H9 (cell line): ENCODE data around the gene SCNN1B. TPM values are rescaled to one million over a fixed set of nuclear protein-coding genes. Genes with fewer than 3 reads are reported as not detected.

Experiments used
- DNase-seq: peaks from one replicate; pipeline ENCODE4 v3.0.0-alpha.2; 2017
- H2AFZ ChIP-seq: one replicate; pipeline ENCODE4 v1.6.1; 2013; ENCODE audit warnings: mild to moderate bottlenecking, low read length, control low read depth, moderate library complexity
- H2AK5ac ChIP-seq: 2 replicates; pipeline ENCODE4 v1.6.1; 2013; ENCODE audit warnings: low read length, control low read depth, mixed read lengths; ENCODE audit not compliant: insufficient read length
- H2BK120ac ChIP-seq: one replicate; pipeline ENCODE4 v1.6.1; 2013; ENCODE audit warnings: low read depth, mild to moderate bottlenecking, low read length, control low read depth, inconsistent platforms; ENCODE audit not compliant: poor library complexity, severe bottlenecking
- H2BK12ac ChIP-seq: 2 replicates; pipeline ENCODE4 v1.6.1; 2013; ENCODE audit warnings: low read length, control low read depth, mixed read lengths, low read depth; ENCODE audit not compliant: insufficient read length
- H2BK15ac ChIP-seq: 2 replicates; pipeline ENCODE4 v1.6.1; 2013; ENCODE audit warnings: low read depth, low read length, control low read depth
- H2BK20ac ChIP-seq: one replicate; pipeline ENCODE4 v1.6.1; 2013; ENCODE audit warnings: low read depth, mild to moderate bottlenecking, low read length, control low read depth, inconsistent platforms; ENCODE audit not compliant: poor library complexity, severe bottlenecking
- H2BK5ac ChIP-seq: 2 replicates; pipeline ENCODE4 v1.6.1; 2013; ENCODE audit warnings: low read length, control low read depth, mixed read lengths; ENCODE audit not compliant: insufficient read length
- H3K14ac ChIP-seq: 2 replicates; pipeline ENCODE4 v1.6.1; 2013; ENCODE audit warnings: low read length, control low read depth; ENCODE audit not compliant: insufficient read depth
- H3K18ac ChIP-seq: 2 replicates; pipeline ENCODE4 v1.6.1; 2013; ENCODE audit warnings: low read depth, mild to moderate bottlenecking, mixed read lengths, low read length, control low read depth; ENCODE audit not compliant: insufficient read length
- H3K23ac ChIP-seq: 2 replicates; pipeline ENCODE4 v1.6.1; 2013; ENCODE audit warnings: low read length, control low read depth, mixed read lengths, low read depth; ENCODE audit not compliant: insufficient read length
- H3K23me2 ChIP-seq: 2 replicates; pipeline ENCODE4 v1.6.1; 2013; ENCODE audit warnings: low read depth, mild to moderate bottlenecking, mixed read lengths, low read length, control low read depth; ENCODE audit not compliant: insufficient read length, poor library complexity, severe bottlenecking
- H3K27ac ChIP-seq: 2 replicates; pipeline ENCODE4 v1.5.1; 2013; ENCODE audit warnings: low read length, control low read depth, mixed read lengths, low read depth; ENCODE audit not compliant: insufficient read length
- H3K27me3 ChIP-seq: 2 replicates; pipeline ENCODE4 v1.6.1; 2013; ENCODE audit warnings: low read length, control low read depth, inconsistent platforms; ENCODE audit not compliant: insufficient read depth
- H3K4ac ChIP-seq: 2 replicates; pipeline ENCODE4 v1.6.1; 2013; ENCODE audit warnings: low read depth, mild to moderate bottlenecking, control low read depth, inconsistent platforms, low read length, moderate library complexity
- H3K4me1 ChIP-seq: 2 replicates; pipeline ENCODE4 v1.6.1; 2013; ENCODE audit warnings: low read length, control low read depth, inconsistent platforms; ENCODE audit not compliant: insufficient read depth
- H3K4me2 ChIP-seq: 2 replicates; pipeline ENCODE4 v1.6.1; 2013; ENCODE audit warnings: low read length, control low read depth, mixed read lengths; ENCODE audit not compliant: insufficient read length, insufficient read depth
- H3K56ac ChIP-seq: 2 replicates; pipeline ENCODE4 v1.6.1; 2013; ENCODE audit warnings: low read depth, mild to moderate bottlenecking, mixed read lengths, low read length, control low read depth; ENCODE audit not compliant: insufficient read length
- H3K79me1 ChIP-seq: 2 replicates; pipeline ENCODE4 v1.6.1; 2013; ENCODE audit warnings: low read depth, mild to moderate bottlenecking, moderate library complexity, low read length, control low read depth, inconsistent platforms; ENCODE audit not compliant: insufficient read depth, poor library complexity, severe bottlenecking
- H3K79me2 ChIP-seq: 2 replicates; pipeline ENCODE4 v1.6.1; 2013; ENCODE audit warnings: low read length, control low read depth, inconsistent platforms; ENCODE audit not compliant: insufficient read depth
- H3K9ac ChIP-seq: 2 replicates; pipeline ENCODE4 v1.6.1; 2013; ENCODE audit warnings: low read length, control low read depth, mixed read lengths; ENCODE audit not compliant: insufficient read length; ENCODE audit errors: extremely low read depth
- H3K9me3 ChIP-seq: one replicate; pipeline ENCODE4 v1.6.1; 2013; ENCODE audit warnings: low read depth, low read length, inconsistent platforms; ENCODE audit not compliant: control insufficient read depth
- H3T11ph ChIP-seq: one replicate; pipeline ENCODE4 v1.6.1; 2013; ENCODE audit warnings: mild to moderate bottlenecking, low read length, control low read depth, inconsistent platforms
- H4K20me1 ChIP-seq: one replicate; pipeline ENCODE4 v1.6.1; 2013; ENCODE audit not compliant: control insufficient read depth, insufficient read length, insufficient read depth
- H4K5ac ChIP-seq: 2 replicates; pipeline ENCODE4 v1.6.1; 2013; ENCODE audit warnings: low read depth, mild to moderate bottlenecking, mixed read lengths, low read length, control low read depth; ENCODE audit not compliant: insufficient read length
- H4K8ac ChIP-seq: replicated peaks from 2 replicates; pipeline ENCODE4 v1.6.1; 2013; ENCODE audit warnings: low read length, control low read depth, mixed read lengths, low read depth; ENCODE audit not compliant: insufficient read length
- H4K91ac ChIP-seq: 2 replicates; pipeline ENCODE4 v1.6.1; 2013; ENCODE audit warnings: low read depth, mild to moderate bottlenecking, moderate library complexity, mixed read lengths, low read length, control low read depth; ENCODE audit not compliant: insufficient read length
- H3K27ac Mint-ChIP-seq, 3 experiments: 2 replicates in 2 of 3; 3 replicates in 1 of 3; pipeline ENCODE4 v1.8.0; 2020 to 2021; ENCODE audit warnings: mixed read lengths in 3 of 3, mild to moderate bottlenecking in 1 of 3, moderate library complexity in 1 of 3
- H3K27me3 Mint-ChIP-seq: 2 replicates; pipeline ENCODE4 v1.8.0; 2021; ENCODE audit warnings: low read depth, mild to moderate bottlenecking, moderate library complexity, mixed read lengths
- H3K36me3 Mint-ChIP-seq, 3 experiments: 2 replicates in 2 of 3; 3 replicates in 1 of 3; pipeline ENCODE4 v1.8.0; 2020 to 2021; ENCODE audit warnings: low read depth in 3 of 3, mixed read lengths in 3 of 3; ENCODE audit not compliant: insufficient read depth in 1 of 3
- H3K4me1 Mint-ChIP-seq, 2 experiments: 2 replicates each; pipeline ENCODE4 v1.8.0; 2020; ENCODE audit warnings: mixed read lengths in 2 of 2
- H3K4me3 Mint-ChIP-seq, 2 experiments: 2 replicates in 1 of 2; 3 replicates in 1 of 2; pipeline ENCODE4 v1.8.0; 2020 to 2021; ENCODE audit warnings: mild to moderate bottlenecking in 2 of 2, mixed read lengths in 2 of 2, moderate library complexity in 1 of 2
- H3K9me3 Mint-ChIP-seq, 2 experiments: 2 replicates in 1 of 2; 3 replicates in 1 of 2; pipeline ENCODE4 v1.8.0; 2020; ENCODE audit warnings: mild to moderate bottlenecking in 2 of 2, mixed read lengths in 2 of 2, moderate library complexity in 1 of 2
- WGBS: extraction: QIAGEN DNeasy Blood & Tissue Kit; methylation state at CpG from one replicate; pipeline ENCODE4 v1.1.7; 2013; ENCODE audit warnings: missing lambda C conversion rate, low lambda C conversion rate, mixed read lengths; ENCODE audit not compliant: insufficient read length; ENCODE audit errors: extremely low coverage; 5-methylcytosine and 5-hydroxymethylcytosine counted together
- total RNA-seq: library from RNA; stranded (reverse); gene quantifications from 2 replicates; pipeline ENCODE4 v1.2.1, GENCODE V29; 2021
- TF ChIP-seq, protein P1 (sequence below): fragments of 200-600 bp; sonication (generic); conservative IDR thresholded peaks from 3 replicates; pipeline ENCODE4 v1.8.0; 2021; ENCODE audit warnings: antibody characterized with exemption, mild to moderate bottlenecking

Gene SCNN1B
- total RNA-seq, 1 experiment from 2014 or later: 0.11 TPM

DNA sequence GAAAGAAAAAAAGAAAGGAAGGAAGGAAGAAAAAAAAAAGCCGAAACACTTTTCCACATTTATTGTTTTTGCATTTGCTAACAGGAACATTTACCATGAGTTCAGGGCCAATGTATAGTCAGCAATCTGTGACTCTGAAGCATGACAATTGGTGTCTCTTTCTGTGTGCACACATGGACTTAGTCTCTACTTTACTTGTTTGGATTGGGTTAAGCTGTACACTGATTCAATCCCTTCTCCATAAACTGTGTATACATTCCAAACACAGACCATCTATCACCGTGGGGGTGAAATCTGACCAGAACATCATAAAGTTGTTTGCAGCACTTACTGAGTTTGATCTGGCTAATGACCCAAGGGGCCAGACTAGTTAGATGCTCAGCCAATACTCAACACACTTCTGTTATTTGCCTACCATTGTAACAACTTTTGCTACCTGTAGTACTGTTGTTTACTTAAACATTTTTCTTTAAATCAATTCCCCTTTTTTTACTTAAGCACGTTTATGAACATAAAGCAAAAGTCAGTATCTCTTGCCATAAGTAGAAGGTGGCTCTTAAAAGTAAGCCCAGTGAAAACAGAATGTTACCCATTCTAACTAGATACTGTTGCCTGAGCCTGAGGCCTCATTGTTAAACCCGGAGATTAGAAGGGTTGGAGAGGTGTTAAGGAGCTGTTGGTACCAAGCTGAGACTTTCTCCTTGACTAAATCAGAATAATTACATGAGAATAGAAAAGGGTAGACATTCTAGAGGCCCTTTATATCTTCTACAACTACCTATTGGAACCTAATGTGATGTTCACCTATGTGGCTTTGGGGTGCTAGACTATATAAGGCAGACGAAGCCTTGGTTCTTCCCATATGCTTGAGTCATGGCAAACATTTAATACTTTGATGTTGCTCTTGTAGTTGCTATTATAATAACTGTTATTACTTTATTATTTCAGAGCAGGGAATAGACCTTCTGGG, 41.8 kb downstream of the SCNN1B start:
- no peak overlapping the region for H3K18ac ChIP-seq
- no peak overlapping the region for H2BK15ac ChIP-seq
- H2BK20ac ChIP-seq: no peak overlapping the region
- no peak overlapping the region for H3K4me2 ChIP-seq
- Mint-ChIP-seq H3K9me3 (peaks cover 5 to 9% of the 10 kb centered on the region in 2 experiments; a peak in 2 of 5 replicates), H3K36me3 (peaks cover 0 to 4% (median 0%) of the 10 kb centered on the region in 3 experiments; a peak in 2 of 7 replicates), H3K4me1 (peaks cover 22 to 35% of the 10 kb centered on the region in 2 experiments), H3K27ac (peak overlapping the region in 2 of 3 experiments; percentile 62 to 90; a peak in 4 of 7 replicates), H3K4me3 (no peak overlapping the region), H3K27me3 (peaks cover 8% of the 10 kb centered on the region)
- no peak overlapping the region for H3T11ph ChIP-seq
- no peaks in the 10 kb centered on the region for H3K27me3 ChIP-seq
- no peak overlapping the region for H2AK5ac ChIP-seq
- H3K4me1 ChIP-seq: no peaks in the 10 kb centered on the region
- no peak overlapping the region for H3K23ac ChIP-seq
- no peak overlapping the region for H2BK12ac ChIP-seq
- no peak overlapping the region for H3K56ac ChIP-seq
- no peak overlapping the region for H4K8ac ChIP-seq
- no peak overlapping the region for H2AFZ ChIP-seq
- no peak overlapping the region for H3K27ac ChIP-seq
- WGBS: no CpG with 5 or more reads among the region's 5 CpGs
- H3K23me2 ChIP-seq: no peaks in the 10 kb centered on the region
- no peak overlapping the region for H2BK5ac ChIP-seq
- TF ChIP-seq, protein P1, sequence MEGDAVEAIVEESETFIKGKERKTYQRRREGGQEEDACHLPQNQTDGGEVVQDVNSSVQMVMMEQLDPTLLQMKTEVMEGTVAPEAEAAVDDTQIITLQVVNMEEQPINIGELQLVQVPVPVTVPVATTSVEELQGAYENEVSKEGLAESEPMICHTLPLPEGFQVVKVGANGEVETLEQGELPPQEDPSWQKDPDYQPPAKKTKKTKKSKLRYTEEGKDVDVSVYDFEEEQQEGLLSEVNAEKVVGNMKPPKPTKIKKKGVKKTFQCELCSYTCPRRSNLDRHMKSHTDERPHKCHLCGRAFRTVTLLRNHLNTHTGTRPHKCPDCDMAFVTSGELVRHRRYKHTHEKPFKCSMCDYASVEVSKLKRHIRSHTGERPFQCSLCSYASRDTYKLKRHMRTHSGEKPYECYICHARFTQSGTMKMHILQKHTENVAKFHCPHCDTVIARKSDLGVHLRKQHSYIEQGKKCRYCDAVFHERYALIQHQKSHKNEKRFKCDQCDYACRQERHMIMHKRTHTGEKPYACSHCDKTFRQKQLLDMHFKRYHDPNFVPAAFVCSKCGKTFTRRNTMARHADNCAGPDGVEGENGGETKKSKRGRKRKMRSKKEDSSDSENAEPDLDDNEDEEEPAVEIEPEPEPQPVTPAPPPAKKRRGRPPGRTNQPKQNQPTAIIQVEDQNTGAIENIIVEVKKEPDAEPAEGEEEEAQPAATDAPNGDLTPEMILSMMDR: no peak
- no peak overlapping the region for H4K91ac ChIP-seq
- no peak overlapping the region for H3K14ac ChIP-seq
- no peaks in the 10 kb centered on the region for H3K79me1 ChIP-seq
- no peaks in the 10 kb centered on the region for H4K20me1 ChIP-seq
- no peak overlapping the region for H4K5ac ChIP-seq
- no peaks in the 10 kb centered on the region for H3K79me2 ChIP-seq
- DNase-seq: no peak
- H3K4ac ChIP-seq: no peak overlapping the region
- no peaks in the 10 kb centered on the region for H3K9me3 ChIP-seq
- H2BK120ac ChIP-seq: no peak overlapping the region
- H3K9ac ChIP-seq: no peak overlapping the region
